Measurements from ENCODE around the gene MYH14.
A peak's percentile ranks its signal among the peaks of the same experiment; 100 is the strongest.
"Not testable (repeated sequence)": the region's sequence is repeated elsewhere in the genome, so short reads cannot be mapped to it uniquely, and the experiment has no call there.

MYH14 gene

GRCh38 chr19:50328873-50329145 is 125.4 kb downstream of the MYH14 start:
- peaks cover 62 to 77% of the 10 kb centered on the region in 2 donors for H3K27me3 Mint-ChIP-seq
- no peak for ATAC-seq (replicated peaks)
- H3K4me1 Mint-ChIP-seq (ENCODE audit: low read depth in 2 of 2) = peaks cover 39 to 47% of the 10 kb centered on the region in 2 donors
- DNase-seq = no peak
- H3K36me3 Mint-ChIP-seq (ENCODE audit: insufficient read depth) = peaks cover 22% of the 10 kb centered on the region
- peak overlapping the region; percentile 67 to 82 for H3K4me3 Mint-ChIP-seq
- no peak overlapping the region for H3K27ac Mint-ChIP-seq
- peaks cover 10 to 14% of the 10 kb centered on the region in 2 donors for H3K9me3 Mint-ChIP-seq

GRCh38 chr19:50329146-50329925 is 125.9 kb downstream of the MYH14 start, which contains the start of gene KCNC3:
Gene KCNC3, minus strand, starts transcription at chr19:50329377. Its CDS starts 295 bp downstream, at chr19:50329082.
- peaks cover 9 to 14% of the 10 kb centered on the region in 2 donors for H3K9me3 Mint-ChIP-seq
- peaks cover 41 to 52% of the 10 kb centered on the region in 2 donors for H3K4me1 Mint-ChIP-seq (ENCODE audit: low read depth in 2 of 2)
- ATAC-seq (replicated peaks) (peak; percentile 45), DNase-seq (peak; percentile 53 to 68 (median 63))
- H3K4me3 Mint-ChIP-seq = peak within 1 kb of the TSS; percentile 67 to 82
- peak within 1 kb of the TSS in 1 of 2 donors; percentile 89 for H3K27ac Mint-ChIP-seq
- peaks cover 27% of the 10 kb centered on the region for H3K36me3 Mint-ChIP-seq (ENCODE audit: insufficient read depth)
- peaks cover 58 to 75% of the 10 kb centered on the region in 2 donors for H3K27me3 Mint-ChIP-seq

GRCh38 chr19:50329926-50330294 is 126.5 kb downstream of the MYH14 start:
- Mint-ChIP-seq H3K4me3 (peak overlapping the region; percentile 67 to 82), H3K36me3 (ENCODE audit: insufficient read depth) (peaks cover 25% of the 10 kb centered on the region), H3K27ac (peak overlapping the region in 1 of 2 donors; percentile 89), H3K9me3 (peaks cover 7 to 14% of the 10 kb centered on the region in 2 donors), H3K4me1 (ENCODE audit: low read depth in 2 of 2) (peaks cover 42 to 52% of the 10 kb centered on the region in 2 donors), H3K27me3 (peaks cover 59 to 75% of the 10 kb centered on the region in 2 donors)
- not testable (repeated sequence) for ATAC-seq (replicated peaks); DNase-seq

GRCh38 chr19:50330365-50331078 is 127.1 kb downstream of the MYH14 start:
- Mint-ChIP-seq H3K4me1 (ENCODE audit: low read depth in 2 of 2) (peaks cover 42 to 52% of the 10 kb centered on the region in 2 donors), H3K4me3 (peak overlapping the region; percentile 67 to 82), H3K27ac (no peak overlapping the region), H3K36me3 (ENCODE audit: insufficient read depth) (peaks cover 23% of the 10 kb centered on the region), H3K27me3 (peaks cover 65 to 78% of the 10 kb centered on the region in 2 donors), H3K9me3 (peaks cover 7 to 14% of the 10 kb centered on the region in 2 donors)
- DNase-seq (peak; percentile 54 to 76 (median 69)), ATAC-seq (replicated peaks) (peak; percentile 60)

- H3K27me3 Mint-ChIP-seq = peaks cover 69 to 83% of the 10 kb centered on the region in 2 donors
- H3K4me3 Mint-ChIP-seq = peak overlapping the region; percentile 67 to 82
- H3K4me1 Mint-ChIP-seq (ENCODE audit: low read depth in 2 of 2) = peaks cover 42 to 52% of the 10 kb centered on the region in 2 donors
- DNase-seq (no peak), ATAC-seq (replicated peaks) (no peak)
- H3K36me3 Mint-ChIP-seq (ENCODE audit: insufficient read depth) = peaks cover 23% of the 10 kb centered on the region
- peaks cover 7 to 14% of the 10 kb centered on the region in 2 donors for H3K9me3 Mint-ChIP-seq
- no peak overlapping the region for H3K27ac Mint-ChIP-seq
Observed at GRCh38 chr19:50331221-50331993, 128.0 kb downstream of the MYH14 start.

- ATAC-seq (replicated peaks) = no peak
- H3K4me3 Mint-ChIP-seq = peak overlapping the region; percentile 67 to 82
- peaks cover 64 to 83% of the 10 kb centered on the region in 2 donors for H3K27me3 Mint-ChIP-seq
- H3K4me1 Mint-ChIP-seq (ENCODE audit: low read depth in 2 of 2) = peaks cover 41 to 47% of the 10 kb centered on the region in 2 donors
- peaks cover 7 to 14% of the 10 kb centered on the region in 2 donors for H3K9me3 Mint-ChIP-seq
- H3K36me3 Mint-ChIP-seq (ENCODE audit: insufficient read depth) = peaks cover 23% of the 10 kb centered on the region
- DNase-seq = no peak
- no peak overlapping the region for H3K27ac Mint-ChIP-seq
Observed at GRCh38 chr19:50331994-50332243, 128.5 kb downstream of the MYH14 start.

- H3K4me1 Mint-ChIP-seq (ENCODE audit: low read depth in 2 of 2) = peaks cover 39 to 43% of the 10 kb centered on the region in 2 donors
- H3K36me3 Mint-ChIP-seq (ENCODE audit: insufficient read depth) = peaks cover 23% of the 10 kb centered on the region
- peaks cover 59 to 83% of the 10 kb centered on the region in 2 donors for H3K27me3 Mint-ChIP-seq
- no peak for DNase-seq
- no peak overlapping the region for H3K27ac Mint-ChIP-seq
- ATAC-seq (replicated peaks) = no peak
- peak overlapping the region; percentile 67 to 82 for H3K4me3 Mint-ChIP-seq
- peaks cover 7 to 14% of the 10 kb centered on the region in 2 donors for H3K9me3 Mint-ChIP-seq
Observed at GRCh38 chr19:50332244-50333038, 129.0 kb downstream of the MYH14 start.

- Mint-ChIP-seq H3K36me3 (ENCODE audit: insufficient read depth) (peaks cover 20% of the 10 kb centered on the region), H3K27ac (peak overlapping the region; percentile 87 to 91), H3K27me3 (peaks cover 53 to 84% of the 10 kb centered on the region in 2 donors), H3K4me1 (ENCODE audit: low read depth in 2 of 2) (peaks cover 35 to 38% of the 10 kb centered on the region in 2 donors), H3K9me3 (peaks cover 7 to 14% of the 10 kb centered on the region in 2 donors), H3K4me3 (peak overlapping the region; percentile 67 to 79)
- ATAC-seq (replicated peaks) (peak; percentile 75), DNase-seq (peak; percentile 70 to 78 (median 74))
Observed at GRCh38 chr19:50333235-50333736, 129.9 kb downstream of the MYH14 start.

- Mint-ChIP-seq H3K36me3 (ENCODE audit: insufficient read depth) (peaks cover 20% of the 10 kb centered on the region), H3K4me3 (peak overlapping the region; percentile 67 to 79), H3K4me1 (ENCODE audit: low read depth in 2 of 2) (peaks cover 35 to 38% of the 10 kb centered on the region in 2 donors), H3K27me3 (peaks cover 53 to 85% of the 10 kb centered on the region in 2 donors), H3K9me3 (peaks cover 7 to 14% of the 10 kb centered on the region in 2 donors), H3K27ac (peak overlapping the region; percentile 87 to 91)
- DNase-seq (peak in 2 of 3 experiments; percentile 66 to 77), ATAC-seq (replicated peaks) (peak; percentile 30)
Observed at GRCh38 chr19:50333737-50334617, 130.6 kb downstream of the MYH14 start.

- Mint-ChIP-seq H3K4me3 (peak overlapping the region; percentile 38 to 44), H3K36me3 (ENCODE audit: insufficient read depth) (peaks cover 15% of the 10 kb centered on the region), H3K9me3 (peaks cover 2 to 8% of the 10 kb centered on the region in 2 donors), H3K27me3 (peaks cover 44 to 76% of the 10 kb centered on the region in 2 donors), H3K4me1 (ENCODE audit: low read depth in 2 of 2) (peaks cover 29 to 30% of the 10 kb centered on the region in 2 donors), H3K27ac (no peak overlapping the region)
- DNase-seq = no peak
- no peak for ATAC-seq (replicated peaks)
Observed at GRCh38 chr19:50334741-50335421, 131.5 kb downstream of the MYH14 start.

- H3K9me3 Mint-ChIP-seq; ATAC-seq (replicated peaks); H3K27ac Mint-ChIP-seq; DNase-seq; H3K4me3 Mint-ChIP-seq: not testable (repeated sequence)
- peaks cover 12 to 14% of the 10 kb centered on the region in 2 donors for H3K4me1 Mint-ChIP-seq (ENCODE audit: low read depth in 2 of 2)
- H3K36me3 Mint-ChIP-seq (ENCODE audit: insufficient read depth) = peaks cover 13% of the 10 kb centered on the region
- peaks cover 24 to 54% of the 10 kb centered on the region in 2 donors for H3K27me3 Mint-ChIP-seq
Observed at GRCh38 chr19:50337031-50337430, 133.6 kb downstream of the MYH14 start.
